K562 (cell line): Measurements from ENCODE around the gene MASP1. TPM values are rescaled to one million over a fixed set of nuclear protein-coding genes. Genes with fewer than 3 reads are reported as not detected.

Source experiments
- ATAC-seq: fragments of 200-7000 bp; cut with Tn5 transposase; 3 replicates; pipeline ENCODE4 v1.9.1; 2020; ENCODE audit warnings: moderate library complexity
- BruUV-seq: library from RNA; stranded (reverse); fragments of 400-500 nt; replicated peaks from 2 replicates; lab custom pipeline; 2021; lab: Mats Ljungman, UMichigan
- CTCF ChIA-PET: fragments of 300-600 bp; formaldehyde crosslinking; extraction: SDS; loops from one replicate; lab custom pipeline; 2021; ENCODE audit warnings: low intra/inter-chr PET ratio; lab: Yijun Ruan, JAX
- POLR2A ChIA-PET: fragments of 300-600, 350-650 bp; sonication (Branson Sonifier 250); formaldehyde crosslinking; extraction: SDS; loops from one replicate; lab custom pipeline; 2021; ENCODE audit warnings: antibody characterized with exemption, inconsistent platforms; lab: Yijun Ruan, JAX
- DNase-seq, 4 experiments: peaks; one replicate each; pipeline versions ENCODE4 v3.0.0 to v3.0.0-alpha.2; 2011 to 2018; ENCODE audit warnings: low spot score in 3 of 4, mixed read lengths in 3 of 4; ENCODE audit errors: extremely low read depth in 1 of 4
- FAIRE-seq: peaks from 2 replicates; lab custom pipeline; 2011; peaks lifted over from hg19 to GRCh38; lab: Jason Lieb, UNC
- H2AFZ ChIP-seq: 2 replicates; pipeline ENCODE4 v1.6.0; 2011; ENCODE audit warnings: low read depth, low read length, control low read depth, inconsistent platforms
- H3K27ac ChIP-seq: fragments of 200-600 bp; 3 replicates; pipeline ENCODE4 v1.8.0; 2011; ENCODE audit warnings: low read depth, mild to moderate bottlenecking, control low read depth, inconsistent platforms, low read length, moderate library complexity, mixed read lengths; ENCODE audit errors: extremely low read depth
- H3K27me3 ChIP-seq, 2 experiments: fragments of 300-600 bp in 1 of 2; 2 replicates in 1 of 2; 3 replicates in 1 of 2; pipeline versions ENCODE4 v1.6.0 to v1.8.0; 2011; ENCODE audit warnings: inconsistent platforms in 2 of 2, low read length in 2 of 2, mild to moderate bottlenecking in 1 of 2, mixed read lengths in 1 of 2, moderate library complexity in 1 of 2; ENCODE audit not compliant: control insufficient read depth in 2 of 2, insufficient read depth in 2 of 2
- H3K36me3 ChIP-seq: fragments of 300-600 bp; 3 replicates; pipeline ENCODE4 v1.8.0; 2011; ENCODE audit warnings: mild to moderate bottlenecking, low read length, inconsistent platforms; ENCODE audit not compliant: control insufficient read depth, insufficient read depth
- H3K4me1 ChIP-seq, 2 experiments: fragments of 200-600 bp in 1 of 2; replicated peaks in 1 of 2; 2 replicates in 1 of 2; 3 replicates in 1 of 2; pipeline versions ENCODE4 v1.5.1 to v1.8.0; 2011; ENCODE audit warnings: inconsistent platforms in 2 of 2, low read length in 2 of 2, mild to moderate bottlenecking in 1 of 2, mixed read lengths in 1 of 2, moderate library complexity in 1 of 2; ENCODE audit not compliant: control insufficient read depth in 2 of 2, insufficient read depth in 2 of 2
- H3K4me2 ChIP-seq: 2 replicates; pipeline ENCODE4 v1.6.1; 2011; ENCODE audit warnings: low read length, control low read depth, inconsistent platforms, mixed read lengths; ENCODE audit not compliant: insufficient read depth
- H3K4me3 ChIP-seq: fragments of 200-600 bp; sonication (generic), shearing (Covaris generic); 2 replicates; pipeline ENCODE4 v1.5.1; 2016; ENCODE audit warnings: control low read depth, inconsistent platforms
- H3K79me2 ChIP-seq: fragments of 200-600 bp; 3 replicates; pipeline ENCODE4 v1.8.0; 2011; ENCODE audit warnings: low read length, inconsistent platforms; ENCODE audit not compliant: control insufficient read depth, insufficient read depth
- H3K9ac ChIP-seq, 2 experiments: 2 replicates each; pipeline versions ENCODE4 v1.6.0 to v1.6.1; 2011; ENCODE audit warnings: low read depth in 2 of 2, low read length in 2 of 2, control low read depth in 1 of 2, inconsistent platforms in 1 of 2, mild to moderate bottlenecking in 1 of 2, mixed read lengths in 1 of 2; ENCODE audit not compliant: insufficient read depth in 1 of 2
- H3K9me1 ChIP-seq: one replicate; pipeline ENCODE4 v1.6.0; 2011; ENCODE audit warnings: inconsistent platforms, mild to moderate bottlenecking, low read length, moderate library complexity; ENCODE audit not compliant: control insufficient read depth, insufficient read depth
- H3K9me3 ChIP-seq: replicated peaks from 2 replicates; pipeline ENCODE4 v1.5.1; 2011; ENCODE audit warnings: low read depth, low read length, inconsistent platforms; ENCODE audit not compliant: control insufficient read depth, insufficient read depth
- H4K20me1 ChIP-seq: replicated peaks from 2 replicates; pipeline ENCODE4 v1.6.1; 2011; ENCODE audit warnings: low read length, inconsistent platforms, mixed read lengths; ENCODE audit not compliant: control insufficient read depth, insufficient read depth
- ATF6 ChIP-seq: sonication (generic); formaldehyde crosslinking; IDR thresholded peaks from 2 replicates; pipeline ENCODE4 v1.4.0; 2020; ENCODE audit warnings: mild to moderate bottlenecking, missing genetic modification reagents
- E2F6 ChIP-seq, 2 experiments: IDR thresholded peaks; 2 replicates each; pipeline ENCODE4 v1.6.1; 2011; ENCODE audit warnings: borderline replicate concordance in 1 of 2, control low read depth in 1 of 2, low read depth in 1 of 2, low read length in 1 of 2, mild to moderate bottlenecking in 1 of 2, mixed read lengths in 1 of 2, moderate library complexity in 1 of 2; ENCODE audit not compliant: insufficient read depth in 1 of 2, insufficient read length in 1 of 2, poor library complexity in 1 of 2, severe bottlenecking in 1 of 2; ENCODE audit errors: extremely low read depth in 1 of 2
- E2F8 ChIP-seq: fragments of 450-650 bp; IDR thresholded peaks from 2 replicates; pipeline ENCODE4 v1.7.1; 2018; ENCODE audit warnings: mild to moderate bottlenecking, low read depth; ENCODE audit not compliant: partially characterized antibody
- HMGN3 ChIP-seq: IDR thresholded peaks from 2 replicates; pipeline ENCODE4 v1.6.1; 2011; ENCODE audit warnings: borderline replicate concordance, low read depth, mild to moderate bottlenecking, mixed read lengths, low read length; ENCODE audit not compliant: insufficient read length; ENCODE audit errors: extremely low read depth
- MAFG ChIP-seq: fragments of 450-650 bp; conservative IDR thresholded peaks from 2 replicates; pipeline ENCODE4 v1.6.1; 2016; ENCODE audit warnings: missing genetic modification characterization, missing compliant biosample characterization
- MTA3 ChIP-seq: fragments of 450-650 bp; formaldehyde crosslinking; IDR thresholded peaks from 2 replicates; pipeline ENCODE4 v1.6.1; 2017; ENCODE audit warnings: mild to moderate bottlenecking, borderline replicate concordance
- NCOA2 ChIP-seq, 2 experiments: fragments of 450-650 bp; IDR thresholded peaks; 2 replicates each; pipeline ENCODE4 v1.6.1; 2018; ENCODE audit warnings: mild to moderate bottlenecking in 2 of 2, moderate library complexity in 1 of 2; ENCODE audit not compliant: partially characterized antibody in 2 of 2
- SETDB1 ChIP-seq: IDR thresholded peaks from one replicate; pipeline ENCODE4 v1.6.1; 2012; ENCODE audit warnings: low read length, control low read depth, inconsistent platforms
- SREBF1 ChIP-seq: fragments of 150-350 bp; IDR thresholded peaks from 2 replicates; pipeline ENCODE4 v1.6.1; 2014; ENCODE audit warnings: antibody characterized with exemption, low read depth, low read length, borderline replicate concordance
- TRIM25 ChIP-seq: fragments of 450-650 bp; IDR thresholded peaks from 2 replicates; pipeline ENCODE4 v1.7.0; 2016; ENCODE audit warnings: borderline replicate concordance
- ZBTB1 ChIP-seq: sonication (generic); formaldehyde crosslinking; IDR thresholded peaks from 2 replicates; pipeline ENCODE4 v1.8.1; 2023; ENCODE audit warnings: missing genetic modification reagents, low read depth, mild to moderate bottlenecking, borderline replicate concordance
- ZNF24 ChIP-seq: fragments of 450-650 bp; IDR thresholded peaks from 2 replicates; pipeline ENCODE4 v1.6.1; 2016
- WGBS: fragments of 100-300 bp; shearing (Covaris generic); methylation state at CpG from one replicate; pipeline ENCODE4 v1.1.6; 2016; ENCODE audit warnings: low coverage, mixed read lengths; ENCODE audit not compliant: insufficient coverage; ENCODE audit errors: missing lambda C conversion rate; 5-methylcytosine and 5-hydroxymethylcytosine counted together
- in situ Hi-C: fragments of 300-500 bp; cut with MboI; formaldehyde crosslinking; loops from 4 replicates; pipeline ENCODE4 v1.15.0; 2018; ENCODE audit warnings: inconsistent platforms, mixed read lengths
- intact Hi-C: fragments of 100-400 bp; cut with micrococcal nuclease; formaldehyde crosslinking; loops from 2 replicates; pipeline ENCODE4 v1.14.2; 2022
- polyA plus RNA-seq, 8 experiments: library from polyadenylated mRNA; depleted of rRNA in 4 of 8; stranded (reverse) in 5 of 8; unstranded in 3 of 8; fragments of >200 nt; fragmentation: Nextera tagmentation in 2 of 8; fragmentation: Illumina TruSeq in 1 of 8; extraction: Ambion mirVana in 2 of 8; extraction: Trizol in 1 of 8; gene quantifications; 2 replicates each; pipeline versions ENCODE4 v1.2.1 to v1.2.3, GENCODE V29; 2011 to 2014; ENCODE audit warnings: inconsistent platforms in 1 of 8, missing spikeins in 1 of 8
- total RNA-seq, 7 experiments: library from RNA; depleted of rRNA in 6 of 7; stranded (reverse); fragments of >200 nt in 6 of 7; fragmentation: Illumina TruSeq in 2 of 7; extraction: Trizol in 2 of 7; gene quantifications; 2 replicates each; pipeline versions ENCODE4 v1.2.1 to v1.2.3, GENCODE V29; 2011 to 2021; ENCODE audit warnings: low replicate concordance in 1 of 7

MASP1 gene
- total and polyA plus RNA-seq, 9 of the 15 experiments (the other 6 are each of a cell fraction or from before 2014, with no cell fraction given) = 0.03 to 0.24 (median 0.20) TPM; not detected in 3

- H3K9me1 ChIP-seq = no peaks in the 10 kb centered on the region
- intact Hi-C loops = no loop called here
- CTCF ChIA-PET = no interaction called here
- no peaks in the 10 kb centered on the region for H3K36me3 ChIP-seq
- no peak overlapping the region for H3K9ac ChIP-seq
- POLR2A ChIA-PET = no interaction called here
- peaks cover 0 to 7% of the 10 kb centered on the region in 2 experiments; a peak in 2 of 5 replicates for H3K4me1 ChIP-seq
- no peak overlapping the region for H2AFZ ChIP-seq
- peaks cover 9 to 13% of the 10 kb centered on the region in 2 experiments; a peak in 3 of 5 replicates for H3K27me3 ChIP-seq
- in situ Hi-C loops = no loop called here
- no peaks in the 10 kb centered on the region for H3K9me3 ChIP-seq
- H3K79me2 ChIP-seq = no peaks in the 10 kb centered on the region
- H3K4me2 ChIP-seq = no peak overlapping the region
- BruUV-seq = no TSS peak
- DNase-seq = no peak
- FAIRE-seq = no peak
- ATAC-seq = no peak
- no peaks in the 10 kb centered on the region for H4K20me1 ChIP-seq
- no peak overlapping the region for H3K27ac ChIP-seq
- H3K4me3 ChIP-seq = no peak overlapping the region
- 0% methylated on average over 4 of the region's 4 CpGs for WGBS
- TF ChIP-seq ATF6 (CRISPR knock-in tag) (no peak), SREBF1 (no peak), ZBTB1 (CRISPR knock-in tag) (no peak), TRIM25 (no peak), ZNF24 (no peak), MAFG (no peak), HMGN3 (no peak), SETDB1 (no peak), E2F6 (IDR thresholded peaks at IDR 0.05; ENCODE audit: borderline replicate concordance in 1 of 2, extremely low read depth in 1 of 2, insufficient read depth in 1 of 2, insufficient read length in 1 of 2, low read depth in 1 of 2, low read length in 1 of 2, poor library complexity in 1 of 2, severe bottlenecking in 1 of 2) (no peak), NCOA2 (IDR thresholded peaks at IDR 0.05; ENCODE audit: partially characterized antibody in 2 of 2) (no peak), MTA3 (no peak), E2F8 (no peak)
These were observed 78.8 kb downstream of the MASP1 start for GRCh38 chr3:187212705-187213104.
